ENCODE data around the gene SIAH3. TPM values are rescaled to one million over a fixed set of nuclear protein-coding genes. Genes with fewer than 3 reads are reported as not detected.

SIAH3 gene
- polyA plus RNA-seq, 1 experiment = not detected

DNA sequence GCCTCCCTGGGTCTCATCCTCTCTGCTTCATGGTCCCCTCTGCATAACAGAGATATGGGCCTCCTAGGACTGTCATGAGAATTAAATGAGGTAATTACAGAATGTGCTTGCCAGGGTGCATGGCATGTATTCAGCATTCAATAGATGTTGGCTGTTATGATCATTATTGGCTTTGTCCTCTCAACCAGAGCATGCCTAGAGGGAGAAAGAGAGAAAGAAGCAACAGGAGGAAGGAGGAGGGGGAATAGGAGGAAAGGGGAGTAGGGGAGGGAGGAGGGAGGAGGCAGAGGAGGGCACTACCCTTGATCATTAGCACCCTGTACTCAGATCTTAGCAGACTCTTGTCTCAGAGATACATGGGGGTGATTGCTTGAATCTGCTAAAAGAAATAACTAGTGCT lies 41.0 kb upstream of the SIAH3 start:
- CTCF ChIA-PET = no interaction called here
- H3K27me3 ChIP-seq (ENCODE audit: control insufficient read depth, insufficient read depth, low read length) = peaks cover 7% of the 10 kb centered on the region; the same call in 1 of the 2 replicates

DNA sequence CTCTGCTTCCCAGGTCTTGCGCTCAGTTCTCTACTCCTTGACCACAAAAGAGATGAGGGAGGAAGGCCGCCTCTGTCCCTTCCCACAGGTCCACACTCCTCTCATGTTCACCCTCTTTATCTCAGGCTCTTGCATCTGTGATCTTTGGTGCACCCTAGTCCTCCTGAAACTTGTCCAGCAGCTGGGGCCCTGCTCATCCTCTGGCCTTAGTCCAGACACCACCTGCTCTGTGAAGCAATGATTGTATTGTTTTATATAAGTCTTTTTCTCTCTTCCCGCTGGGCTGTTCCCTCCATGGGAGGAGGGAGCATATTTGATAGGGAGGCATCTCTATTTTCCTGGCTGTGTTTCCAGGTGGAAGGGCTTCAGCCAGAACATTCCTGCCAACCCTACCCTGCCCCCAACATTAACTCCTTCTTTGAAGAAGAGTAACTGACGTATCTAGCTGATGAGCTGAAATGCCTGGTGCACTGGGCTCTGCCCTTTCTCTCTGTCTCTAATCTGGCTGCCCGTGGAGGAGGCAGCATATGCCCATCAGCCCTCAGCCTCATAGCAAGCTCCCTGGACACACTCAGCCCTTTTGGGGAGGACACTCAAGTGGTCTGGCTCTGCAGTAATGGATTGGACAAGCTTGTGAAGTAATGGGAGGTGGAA lies 38.2 kb upstream of the SIAH3 start:
- Histone ChIP-seq H3K4me3 (ENCODE audit: low read depth, low read length) (no peak overlapping the region), H3K27me3 (ENCODE audit: control insufficient read depth, insufficient read depth, low read length) (0 out of 2 replicates have a peak, but pooled peaks cover 2% of the 10 kb centered on the region), H3K36me3 (ENCODE audit: control insufficient read depth, insufficient read depth, low read length) (no peaks in the 10 kb centered on the region)
- no peak for DNase-seq (ENCODE audit: low read depth)
- ChIA-PET CTCF (no interaction called here), POLR2A (no interaction called here)
- TF ChIP-seq, protein P1, sequence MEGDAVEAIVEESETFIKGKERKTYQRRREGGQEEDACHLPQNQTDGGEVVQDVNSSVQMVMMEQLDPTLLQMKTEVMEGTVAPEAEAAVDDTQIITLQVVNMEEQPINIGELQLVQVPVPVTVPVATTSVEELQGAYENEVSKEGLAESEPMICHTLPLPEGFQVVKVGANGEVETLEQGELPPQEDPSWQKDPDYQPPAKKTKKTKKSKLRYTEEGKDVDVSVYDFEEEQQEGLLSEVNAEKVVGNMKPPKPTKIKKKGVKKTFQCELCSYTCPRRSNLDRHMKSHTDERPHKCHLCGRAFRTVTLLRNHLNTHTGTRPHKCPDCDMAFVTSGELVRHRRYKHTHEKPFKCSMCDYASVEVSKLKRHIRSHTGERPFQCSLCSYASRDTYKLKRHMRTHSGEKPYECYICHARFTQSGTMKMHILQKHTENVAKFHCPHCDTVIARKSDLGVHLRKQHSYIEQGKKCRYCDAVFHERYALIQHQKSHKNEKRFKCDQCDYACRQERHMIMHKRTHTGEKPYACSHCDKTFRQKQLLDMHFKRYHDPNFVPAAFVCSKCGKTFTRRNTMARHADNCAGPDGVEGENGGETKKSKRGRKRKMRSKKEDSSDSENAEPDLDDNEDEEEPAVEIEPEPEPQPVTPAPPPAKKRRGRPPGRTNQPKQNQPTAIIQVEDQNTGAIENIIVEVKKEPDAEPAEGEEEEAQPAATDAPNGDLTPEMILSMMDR (IDR thresholded peaks at IDR 0.05; ENCODE audit: insufficient read depth, low read depth, low read length) = no peak

More for the DNA sequence above, 41.0 kb upstream of the SIAH3 start:
- POLR2A ChIA-PET = no interaction called here
- TF ChIP-seq, protein P1 (IDR thresholded peaks at IDR 0.05; ENCODE audit: insufficient read depth, low read depth, low read length) = no peak
- DNase-seq (ENCODE audit: low read depth) = no peak
- no peak overlapping the region for H3K4me3 ChIP-seq (ENCODE audit: low read depth, low read length)
- H3K36me3 ChIP-seq (ENCODE audit: control insufficient read depth, insufficient read depth, low read length) = no peaks in the 10 kb centered on the region

DNA sequence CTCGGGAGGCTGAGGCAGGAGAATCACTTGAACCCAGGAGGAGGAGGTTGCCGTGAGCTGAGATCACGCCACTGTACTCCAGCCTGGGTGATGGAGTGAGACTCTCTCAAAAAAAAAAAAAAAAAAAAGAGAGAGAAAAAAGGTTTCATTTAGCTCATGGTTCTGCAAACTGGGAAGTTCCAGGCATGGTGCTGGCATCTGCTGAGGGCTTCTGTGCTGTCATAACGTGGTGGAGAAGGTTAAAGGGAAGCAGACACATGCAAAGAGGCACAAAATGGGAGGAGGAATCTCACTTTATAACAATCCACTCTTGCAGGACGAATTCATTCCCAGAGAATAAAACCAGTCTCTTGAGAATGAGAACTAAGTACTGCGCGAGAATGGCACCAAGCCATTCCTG lies 34.9 kb upstream of the SIAH3 start:
- DNase-seq (ENCODE audit: low read depth) = no peak
- TF ChIP-seq, protein P1 (IDR thresholded peaks at IDR 0.05; ENCODE audit: insufficient read depth, low read depth, low read length) = no peak
- Histone ChIP-seq H3K27me3 (ENCODE audit: control insufficient read depth, insufficient read depth, low read length) (no peaks in the 10 kb centered on the region; the same call in 1 of the 2 replicates), H3K36me3 (ENCODE audit: control insufficient read depth, insufficient read depth, low read length) (no peaks in the 10 kb centered on the region), H3K4me3 (ENCODE audit: low read depth, low read length) (no peak overlapping the region)
- POLR2A ChIA-PET = no interaction called here
- CTCF ChIA-PET = no interaction called here

DNA sequence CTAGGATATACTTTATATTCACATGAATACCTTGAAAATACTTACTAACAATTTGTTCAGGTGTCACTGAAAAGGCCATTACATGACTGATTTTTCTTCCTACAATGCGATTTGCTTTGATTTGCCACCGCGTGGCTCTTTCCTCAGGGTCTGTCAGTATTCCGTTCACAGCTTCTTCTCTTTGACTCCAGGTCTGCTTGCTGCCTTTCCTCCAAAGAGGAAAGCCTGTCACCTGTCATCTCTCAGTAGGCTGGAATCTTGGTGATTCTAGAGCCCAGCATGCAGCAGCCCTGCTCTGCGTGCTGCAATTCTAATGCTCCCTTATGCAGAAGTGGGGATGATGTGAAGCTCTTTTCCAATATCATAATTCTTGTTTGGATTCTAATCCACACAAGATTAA lies 33.6 kb upstream of the SIAH3 start:
- ChIA-PET POLR2A (no interaction called here), CTCF (interaction anchor here (1.2 kb wide), 1 partner anchor 260 kb away, joined by 3 read pairs; no protein-coding TSS in a partner anchor)
- no peak for DNase-seq (ENCODE audit: low read depth)
- TF ChIP-seq, protein P1 (IDR thresholded peaks at IDR 0.05; ENCODE audit: insufficient read depth, low read depth, low read length) = no peak
- Histone ChIP-seq H3K4me3 (ENCODE audit: low read depth, low read length) (no peak overlapping the region), H3K36me3 (ENCODE audit: control insufficient read depth, insufficient read depth, low read length) (no peaks in the 10 kb centered on the region), H3K27me3 (ENCODE audit: control insufficient read depth, insufficient read depth, low read length) (no peaks in the 10 kb centered on the region; the same call in 1 of the 2 replicates)

DNA sequence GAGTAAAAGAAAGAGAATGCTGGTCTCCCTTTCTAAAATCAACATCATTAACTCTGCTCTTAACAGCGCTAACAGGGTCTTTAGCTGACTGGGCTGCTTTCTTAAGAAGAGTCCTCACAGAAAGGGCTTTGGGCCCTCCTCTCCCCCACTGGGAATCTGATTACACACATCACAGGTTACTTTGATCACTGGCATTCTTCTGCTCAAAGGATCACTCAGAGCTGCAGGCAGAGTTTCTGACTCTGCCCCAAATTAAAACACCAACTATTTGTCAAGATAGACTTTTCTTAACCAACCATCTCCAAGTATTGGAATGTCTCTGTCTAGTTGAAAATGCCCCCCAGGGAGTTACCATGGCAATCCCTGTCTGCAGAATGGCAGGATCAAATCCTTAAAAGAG lies 31.1 kb upstream of the SIAH3 start:
- Histone ChIP-seq H3K36me3 (ENCODE audit: control insufficient read depth, insufficient read depth, low read length) (no peaks in the 10 kb centered on the region), H3K27me3 (ENCODE audit: control insufficient read depth, insufficient read depth, low read length) (no peaks in the 10 kb centered on the region; the same call in 1 of the 2 replicates), H3K4me3 (ENCODE audit: low read depth, low read length) (no peak overlapping the region)
- POLR2A ChIA-PET = no interaction called here
- no peak for DNase-seq (ENCODE audit: low read depth)
- TF ChIP-seq, protein P1 (IDR thresholded peaks at IDR 0.05; ENCODE audit: insufficient read depth, low read depth, low read length) = no peak
- CTCF ChIA-PET = no interaction called here

All from BJ (cell line).